Testis (tissue), 3 donors: ENCODE results near the gene IGF1R. TPM values are rescaled to one million over a fixed set of nuclear protein-coding genes. Genes with fewer than 3 reads are reported as not detected.

ENCODE experiments used
- DNase-seq: peaks from one replicate; pipeline ENCODE4 v3.0.0-alpha.2; 2019
- H3K27ac ChIP-seq, 2 donors: fragments of 200-600 bp; sonication (generic); one replicate each; pipeline ENCODE4 v1.5.1; 2019
- H3K27me3 ChIP-seq: fragments of 200-600 bp; sonication (generic); one replicate; pipeline ENCODE4 v1.5.1; 2019
- H3K36me3 ChIP-seq: fragments of 200-600 bp; sonication (generic); one replicate; pipeline ENCODE4 v1.5.1; 2017; ENCODE audit warnings: low read depth; ENCODE audit errors: missing control alignments
- H3K4me1 ChIP-seq: fragments of 200-600 bp; sonication (generic); one replicate; pipeline ENCODE4 v1.5.1; 2019
- H3K4me3 ChIP-seq, 2 donors: fragments of 200-600 bp; sonication (generic); one replicate each; pipeline ENCODE4 v1.5.1; 2017 to 2019
- H3K9me3 ChIP-seq: fragments of 200-600 bp; sonication (generic); one replicate; pipeline ENCODE4 v1.5.1; 2017
- CTCF ChIP-seq, 3 experiments: fragments of 450-650 bp in 2 of 3; fragments of 200-600 bp in 1 of 3; sonication (generic) in 1 of 3; IDR thresholded peaks; one replicate each; pipeline ENCODE4 v1.5.1; 2016 to 2019; ENCODE audit warnings: antibody characterized with exemption in 3 of 3, mild to moderate bottlenecking in 2 of 3, moderate library complexity in 1 of 3
- POLR2A ChIP-seq: fragments of 450-650 bp; IDR thresholded peaks from one replicate; pipeline ENCODE4 v1.6.1; 2017; ENCODE audit warnings: antibody characterized with exemption, mild to moderate bottlenecking, moderate library complexity
- WGBS, 2 donors: methylation state at CpG; one replicate each; pipeline ENCODE4 v1.1.5; 2018; 5-methylcytosine and 5-hydroxymethylcytosine counted together
- intact Hi-C: fragments of 100-400 bp; cut with DNase I; formaldehyde crosslinking; loops from one replicate; pipeline ENCODE4 v1.15.1; 2023; ENCODE audit warnings: low total_unique reads
- polyA plus RNA-seq: library from polyadenylated mRNA; stranded (reverse); fragments of 350-450 nt; fragmentation: Illumina TruSeq; extraction: RNeasy Lipid Tissue Mini Kit (QIAGEN cat#74804); gene quantifications from one replicate; pipeline ENCODE4 v1.2.3, GENCODE V29; 2014; ENCODE audit warnings: low read depth, low replicate concordance; ENCODE audit not compliant: insufficient read depth
- total RNA-seq, 2 donors: library from RNA; depleted of rRNA; stranded (reverse); fragments of >200 nt; gene quantifications; one replicate each; pipeline ENCODE4 v1.2.3, GENCODE V29; 2016

Gene IGF1R
- total and polyA plus RNA-seq, 3 donors from 2014 or later = 25.8 to 172 (median 157) TPM

GRCh38 chr15:98889930-98890695, 241.8 kb downstream of the IGF1R start:
- intact Hi-C loops = no loop called here
- no peak for DNase-seq
- no peaks in the 10 kb centered on the region for H3K36me3 ChIP-seq
- no peaks in the 10 kb centered on the region for H3K27me3 ChIP-seq
- no peaks in the 10 kb centered on the region for H3K4me1 ChIP-seq
- 89 to 91% methylated on average over 12 of the region's 12 CpGs for WGBS, 2 donors
- H3K27ac ChIP-seq = no peak overlapping the region
- no peak overlapping the region for H3K4me3 ChIP-seq
- TF ChIP-seq CTCF (IDR thresholded peaks at IDR 0.05) (no peak), POLR2A (no peak)
- no peaks in the 10 kb centered on the region for H3K9me3 ChIP-seq

- H3K4me3 ChIP-seq = no peak overlapping the region
- intact Hi-C loops = no loop called here
- H3K27ac ChIP-seq = no peak overlapping the region
- 91 to 98% methylated on average over 27 to 31 of the region's 31 CpGs for WGBS, 2 donors
- no peaks in the 10 kb centered on the region for H3K27me3 ChIP-seq
- TF ChIP-seq CTCF (IDR thresholded peaks at IDR 0.05) (no peak), POLR2A (no peak)
- H3K36me3 ChIP-seq = no peaks in the 10 kb centered on the region
- DNase-seq = no peak
- H3K9me3 ChIP-seq = no peaks in the 10 kb centered on the region
- no peaks in the 10 kb centered on the region for H3K4me1 ChIP-seq
Observed at GRCh38 chr15:98891301-98891700, 243.0 kb downstream of the IGF1R start.

- Histone ChIP-seq H3K4me1 (no peaks in the 10 kb centered on the region), H3K9me3 (no peaks in the 10 kb centered on the region), H3K27me3 (no peaks in the 10 kb centered on the region), H3K27ac (no peak overlapping the region), H3K4me3 (no peak overlapping the region), H3K36me3 (no peaks in the 10 kb centered on the region)
- WGBS, 2 donors = 66 to 67% methylated on average over 6 of the region's 6 CpGs
- no peak for DNase-seq
- TF ChIP-seq CTCF (IDR thresholded peaks at IDR 0.05) (no peak), POLR2A (no peak)
- intact Hi-C loops = no loop called here
Observed at GRCh38 chr15:98893401-98893800, 245.1 kb downstream of the IGF1R start.

- H3K27ac ChIP-seq = no peak overlapping the region
Observed at GRCh38 chr15:98894312-98894711, 246.0 kb downstream of the IGF1R start.

More at GRCh38 chr15:98894312-98894711, 246.0 kb downstream of the IGF1R start:
- H3K27me3 ChIP-seq = no peaks in the 10 kb centered on the region
- no peak for DNase-seq
- 54 to 61% methylated on average over 4 of the region's 4 CpGs for WGBS, 2 donors
- no peaks in the 10 kb centered on the region for H3K36me3 ChIP-seq
- no peak for TF ChIP-seq CTCF (IDR thresholded peaks at IDR 0.05)
- TF ChIP-seq POLR2A = no peak
- H3K4me3 ChIP-seq = no peak overlapping the region
- intact Hi-C loops = no loop called here
- H3K4me1 ChIP-seq = no peaks in the 10 kb centered on the region
- no peaks in the 10 kb centered on the region for H3K9me3 ChIP-seq
